Measurements from ENCODE around the gene PDGFRB. TPM values are rescaled to one million over a fixed set of nuclear protein-coding genes. Genes with fewer than 3 reads are reported as not detected.

PDGFRB gene
- total and polyA plus RNA-seq, 9 of the 15 experiments (the other 6 are each of a cell fraction or from before 2014, with no cell fraction given) = 0.01 to 1.5 (median 0.09) TPM; not detected in 3

- WGBS (ENCODE audit: insufficient coverage, low coverage, missing lambda C conversion rate) = under 1% methylated on average over 14 of the region's 15 CpGs
- Histone ChIP-seq H3K27me3 (ENCODE audit: control insufficient read depth in 2 of 2, insufficient read depth in 2 of 2, low read length in 2 of 2) (peaks cover 36 to 89% of the 10 kb centered on the region in 2 experiments), H3K9ac (ENCODE audit: insufficient read depth in 1 of 2, low read depth in 2 of 2, low read length in 2 of 2) (0 out of 4 replicates have a peak overlapping the region, but pooled peaks of 1 of the 2 experiments have one; percentile 4), H3K27ac (ENCODE audit: extremely low read depth, low read depth, low read length) (no peak overlapping the region), H4K20me1 (replicated peaks; ENCODE audit: control insufficient read depth, insufficient read depth, low read length) (peaks cover 12% of the 10 kb centered on the region; the same call in 1 of the 2 replicates), H3K4me1 (replicated peaks in 1 of 2; ENCODE audit: control insufficient read depth in 2 of 2, insufficient read depth in 2 of 2, low read length in 2 of 2) (peaks cover 0 to 7% of the 10 kb centered on the region in 2 experiments; a peak in 2 of 5 replicates), H3K79me2 (ENCODE audit: control insufficient read depth, insufficient read depth, low read length) (no peaks in the 10 kb centered on the region), H3K36me3 (ENCODE audit: control insufficient read depth, insufficient read depth, low read length) (no peaks in the 10 kb centered on the region), H3K9me3 (replicated peaks; ENCODE audit: control insufficient read depth, insufficient read depth, low read depth, low read length) (no peaks in the 10 kb centered on the region), H3K9me1 (ENCODE audit: control insufficient read depth, insufficient read depth, low read length) (no peaks in the 10 kb centered on the region), H3K4me2 (ENCODE audit: insufficient read depth, low read length) (no peak overlapping the region), H2AFZ (ENCODE audit: low read depth, low read length) (no peak overlapping the region), H3K4me3 (no peak overlapping the region)
- TF ChIP-seq BRD9 (IDR thresholded peaks at IDR 0.05; ENCODE audit: low read depth, partially characterized antibody) (no peak), TGIF2 (CRISPR knock-in tag; IDR thresholded peaks at IDR 0.05) (no peak), ZNF197 (CRISPR knock-in tag; IDR thresholded peaks at IDR 0.05; ENCODE audit: low read depth) (no peak), XRCC5 (IDR thresholded peaks at IDR 0.05; ENCODE audit: low read depth, low read length) (no peak), MCM3 (IDR thresholded peaks at IDR 0.05) (no peak), XRCC3 (IDR thresholded peaks at IDR 0.05) (no peak), BDP1 (IDR thresholded peaks at IDR 0.05; ENCODE audit: insufficient read depth, insufficient read length) (no peak)
- TF ChIP-seq, protein P1, sequence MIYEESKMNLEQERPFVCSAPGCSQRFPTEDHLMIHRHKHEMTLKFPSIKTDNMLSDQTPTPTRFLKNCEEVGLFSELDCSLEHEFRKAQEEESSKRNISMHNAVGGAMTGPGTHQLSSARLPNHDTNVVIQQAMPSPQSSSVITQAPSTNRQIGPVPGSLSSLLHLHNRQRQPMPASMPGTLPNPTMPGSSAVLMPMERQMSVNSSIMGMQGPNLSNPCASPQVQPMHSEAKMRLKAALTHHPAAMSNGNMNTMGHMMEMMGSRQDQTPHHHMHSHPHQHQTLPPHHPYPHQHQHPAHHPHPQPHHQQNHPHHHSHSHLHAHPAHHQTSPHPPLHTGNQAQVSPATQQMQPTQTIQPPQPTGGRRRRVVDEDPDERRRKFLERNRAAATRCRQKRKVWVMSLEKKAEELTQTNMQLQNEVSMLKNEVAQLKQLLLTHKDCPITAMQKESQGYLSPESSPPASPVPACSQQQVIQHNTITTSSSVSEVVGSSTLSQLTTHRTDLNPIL (CRISPR knock-in tag; IDR thresholded peaks at IDR 0.05) = no peak
- no peak for FAIRE-seq
- intact Hi-C loops (cut with micrococcal nuclease) = no loop called here
- ChIA-PET POLR2A (interaction anchor here (0.6 to 1.3 kb wide), 3 partner anchors 13 to 228 kb away, joined by 3 to 6 read pairs (median 4); no protein-coding TSS in a partner anchor), CTCF (ENCODE audit: low intra/inter-chr PET ratio) (no interaction called here)
- in situ Hi-C loops (cut with MboI) = no loop called here
- DNase-seq (ENCODE audit: extremely low read depth in 1 of 4, low spot score in 3 of 4) = no peak
- no TSS peak for BruUV-seq (replicated peaks)
- no peak for ATAC-seq
Measured at GRCh38 chr5:150080696-150081435, 74.8 kb downstream of the PDGFRB start.
